Neuron (in vitro differentiated cells): ENCODE data around the gene FRY.

ENCODE experiments used
- H2AFZ ChIP-seq: one replicate; pipeline ENCODE4 v1.6.1; 2013; ENCODE audit warnings: low read depth, mild to moderate bottlenecking, inconsistent platforms, low read length, moderate library complexity
- H3K27me3 ChIP-seq: one replicate; pipeline ENCODE4 v1.6.1; 2013; ENCODE audit warnings: low read length; ENCODE audit not compliant: insufficient read depth
- H3K36me3 ChIP-seq: one replicate; pipeline ENCODE4 v1.6.1; 2013; ENCODE audit warnings: low read length; ENCODE audit not compliant: insufficient read depth
- H3K4me1 ChIP-seq: one replicate; pipeline ENCODE4 v1.6.1; 2013; ENCODE audit warnings: low read length; ENCODE audit not compliant: insufficient read depth
- H3K4me3 ChIP-seq: 2 replicates; pipeline ENCODE4 v1.5.1; 2013; ENCODE audit warnings: mild to moderate bottlenecking, low read length, moderate library complexity
- H3K9me3 ChIP-seq: one replicate; pipeline ENCODE4 v1.6.1; 2013; ENCODE audit warnings: low read length

The FRY gene

DNA sequence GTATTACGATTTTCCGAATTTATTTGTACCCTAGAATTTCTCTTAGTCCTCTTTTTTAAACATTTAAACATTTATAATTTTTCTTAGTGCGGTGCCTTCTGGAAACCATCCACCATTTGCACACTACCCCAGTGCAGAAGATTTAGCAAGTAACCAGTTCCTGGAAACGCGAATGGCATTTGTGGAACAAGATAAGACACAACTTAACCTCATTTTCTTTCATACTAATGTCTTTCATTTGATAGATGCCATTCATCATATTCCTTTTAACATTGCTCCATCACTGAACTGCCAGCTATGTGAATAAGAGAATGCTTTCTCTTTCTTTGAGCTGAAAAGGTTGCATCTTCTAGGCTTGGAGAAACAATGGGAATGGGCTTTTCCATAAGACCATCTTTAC, 6.8 kb downstream of the FRY start:
- H3K9me3 ChIP-seq = no peaks in the 10 kb centered on the region

DNA sequence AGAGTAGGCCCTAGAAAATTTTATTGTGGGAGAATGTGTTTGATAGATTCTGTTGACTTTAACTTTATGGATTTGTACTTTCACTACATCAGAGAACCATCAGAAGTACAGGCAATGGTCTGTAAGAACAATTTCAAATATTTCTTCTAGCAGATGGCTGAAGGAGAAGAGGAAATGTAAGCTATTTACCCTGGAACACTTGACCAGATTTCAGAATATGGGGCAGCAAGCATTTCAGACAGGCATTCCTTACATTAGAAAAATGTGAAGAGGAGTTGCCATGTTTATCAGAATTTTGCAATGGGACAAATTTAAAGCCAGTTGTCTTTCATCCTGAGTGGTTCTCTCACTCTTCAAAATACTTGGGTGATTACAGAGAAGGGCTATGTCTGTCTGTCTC, 7.5 kb downstream of the FRY start:
- no peaks in the 10 kb centered on the region for H3K9me3 ChIP-seq

More for the DNA sequence above, 6.8 kb downstream of the FRY start:
- Histone ChIP-seq H3K27me3 (no peaks in the 10 kb centered on the region), H3K4me1 (no peaks in the 10 kb centered on the region), H3K4me3 (no peak overlapping the region), H2AFZ (no peak overlapping the region), H3K36me3 (no peaks in the 10 kb centered on the region)

DNA sequence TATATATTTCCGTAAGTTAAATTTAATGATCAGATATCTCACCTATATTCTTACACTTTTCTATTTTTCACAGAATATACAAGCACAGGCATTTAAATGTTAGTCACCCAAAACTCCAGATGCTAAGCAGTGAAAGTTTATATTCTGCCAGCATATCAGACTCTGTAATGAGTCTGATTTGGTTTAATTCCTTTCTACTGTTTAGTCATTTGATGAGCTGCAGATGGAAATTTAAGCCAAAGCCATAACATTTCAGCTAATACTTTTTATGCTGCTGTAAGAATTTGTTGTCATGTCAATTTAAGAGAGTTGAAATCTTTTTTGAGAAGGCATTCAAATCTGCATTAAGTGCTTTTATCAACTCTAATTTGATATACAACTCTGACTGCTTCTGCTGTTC, 8.0 kb downstream of the FRY start:
- Histone ChIP-seq H3K9me3 (no peaks in the 10 kb centered on the region), H3K36me3 (no peaks in the 10 kb centered on the region), H3K4me1 (no peaks in the 10 kb centered on the region), H3K4me3 (no peak overlapping the region), H2AFZ (no peak overlapping the region), H3K27me3 (no peaks in the 10 kb centered on the region)

More for the DNA sequence above, 7.5 kb downstream of the FRY start:
- no peaks in the 10 kb centered on the region for H3K27me3 ChIP-seq
- H3K36me3 ChIP-seq = no peaks in the 10 kb centered on the region
- H2AFZ ChIP-seq = no peak overlapping the region
- H3K4me1 ChIP-seq = no peaks in the 10 kb centered on the region
- no peak overlapping the region for H3K4me3 ChIP-seq

DNA sequence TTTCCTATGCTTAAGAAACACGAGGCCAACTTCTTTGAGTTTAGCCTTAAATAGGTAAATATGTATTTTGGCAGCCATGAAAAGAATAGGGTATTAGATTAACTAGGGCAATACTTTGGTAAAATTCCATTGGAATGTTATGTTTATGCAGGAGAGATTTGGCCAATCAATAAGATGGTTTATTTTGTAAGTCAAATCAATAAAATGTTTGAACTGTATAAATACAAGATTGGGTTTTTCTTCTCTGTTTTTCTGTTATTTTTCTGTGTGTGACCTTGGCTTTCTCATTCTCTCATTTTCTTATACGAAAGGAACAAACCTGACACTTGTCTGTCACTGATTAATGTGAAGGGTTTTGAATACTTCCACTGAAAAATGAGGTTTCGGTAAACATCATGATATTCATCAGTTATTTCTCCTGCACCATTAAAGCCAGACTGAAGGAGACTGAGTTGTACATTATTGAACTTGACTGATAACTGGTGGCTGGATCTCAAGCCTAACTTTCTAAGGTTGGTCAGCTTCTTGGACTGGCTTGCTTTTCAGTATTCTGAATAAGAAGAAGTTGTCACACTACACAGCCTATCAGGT, 8.6 kb downstream of the FRY start:
- Histone ChIP-seq H3K27me3 (no peaks in the 10 kb centered on the region), H3K4me3 (no peak overlapping the region), H3K9me3 (no peaks in the 10 kb centered on the region), H3K4me1 (no peaks in the 10 kb centered on the region), H3K36me3 (no peaks in the 10 kb centered on the region), H2AFZ (no peak overlapping the region)

DNA sequence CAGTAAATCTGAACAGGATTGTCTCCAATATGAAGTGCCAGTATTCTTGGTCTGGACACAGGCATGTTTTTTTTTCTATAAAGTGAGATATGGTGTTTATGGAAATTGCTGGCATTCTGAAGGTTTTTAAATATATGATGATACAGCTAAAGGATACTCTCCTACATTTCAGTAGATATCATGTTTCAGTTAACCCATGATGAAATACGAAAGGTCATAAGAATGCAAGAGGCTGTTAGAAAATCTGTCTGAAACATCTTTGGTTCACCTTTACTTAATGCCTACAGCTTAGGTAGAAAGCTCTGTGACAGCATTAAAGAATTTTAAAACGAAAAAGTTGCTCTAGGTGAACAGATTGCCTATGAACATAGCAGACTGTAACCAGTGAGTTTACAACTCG, 9.1 kb downstream of the FRY start:
- H3K4me3 ChIP-seq = no peak overlapping the region
- no peaks in the 10 kb centered on the region for H3K36me3 ChIP-seq
- no peaks in the 10 kb centered on the region for H3K9me3 ChIP-seq
- H3K4me1 ChIP-seq = no peaks in the 10 kb centered on the region
- H3K27me3 ChIP-seq = no peaks in the 10 kb centered on the region
- H2AFZ ChIP-seq = no peak overlapping the region

DNA sequence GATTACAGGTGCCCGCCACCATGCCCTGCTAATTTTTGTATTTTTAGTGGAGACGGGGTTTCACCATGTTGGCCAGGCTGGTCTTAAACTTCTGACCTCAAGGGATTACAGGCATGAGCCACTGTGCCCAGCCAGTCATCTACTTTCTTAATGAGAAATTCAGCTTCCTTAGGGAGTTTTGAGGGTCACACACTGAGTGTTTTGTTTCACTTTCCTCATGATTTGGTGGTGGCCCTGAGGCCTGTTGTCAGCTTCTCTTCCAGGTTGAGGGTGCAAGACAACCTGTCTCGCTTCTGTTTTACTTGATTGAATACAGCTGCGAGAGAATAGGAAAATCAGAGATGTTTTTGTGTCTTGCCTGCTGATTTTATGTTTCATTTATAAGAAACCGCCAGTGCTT, 9.9 kb downstream of the FRY start:
- H3K4me3 ChIP-seq = no peak overlapping the region
- H2AFZ ChIP-seq = no peak overlapping the region

DNA sequence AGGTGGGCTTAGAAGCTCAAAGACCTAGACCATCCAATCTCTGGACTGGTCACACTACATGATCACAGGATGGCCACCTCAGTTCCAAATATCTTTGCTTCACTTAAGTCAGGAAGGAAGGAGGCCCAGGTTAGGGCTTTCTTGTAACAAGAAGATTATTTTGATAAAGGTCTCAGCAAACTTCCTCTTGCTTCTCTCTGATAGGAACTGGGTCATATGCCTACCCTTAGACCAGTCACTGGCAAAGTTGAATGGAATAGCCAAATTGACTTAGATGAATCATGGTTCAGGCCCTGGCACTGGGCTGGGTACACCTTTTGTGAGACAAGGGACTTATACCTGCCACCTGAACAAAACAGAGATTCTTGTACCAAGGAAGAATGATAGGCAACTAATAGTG, 11.0 kb downstream of the FRY start:
- H3K4me3 ChIP-seq = no peak overlapping the region
- H2AFZ ChIP-seq = no peak overlapping the region
- H3K27me3 ChIP-seq = no peaks in the 10 kb centered on the region
- peaks cover 11% of the 10 kb centered on the region for H3K4me1 ChIP-seq
- no peaks in the 10 kb centered on the region for H3K9me3 ChIP-seq
- no peaks in the 10 kb centered on the region for H3K36me3 ChIP-seq

More for the DNA sequence above, 9.9 kb downstream of the FRY start:
- Histone ChIP-seq H3K4me1 (peaks cover 7% of the 10 kb centered on the region), H3K36me3 (no peaks in the 10 kb centered on the region), H3K9me3 (no peaks in the 10 kb centered on the region), H3K27me3 (no peaks in the 10 kb centered on the region)

DNA sequence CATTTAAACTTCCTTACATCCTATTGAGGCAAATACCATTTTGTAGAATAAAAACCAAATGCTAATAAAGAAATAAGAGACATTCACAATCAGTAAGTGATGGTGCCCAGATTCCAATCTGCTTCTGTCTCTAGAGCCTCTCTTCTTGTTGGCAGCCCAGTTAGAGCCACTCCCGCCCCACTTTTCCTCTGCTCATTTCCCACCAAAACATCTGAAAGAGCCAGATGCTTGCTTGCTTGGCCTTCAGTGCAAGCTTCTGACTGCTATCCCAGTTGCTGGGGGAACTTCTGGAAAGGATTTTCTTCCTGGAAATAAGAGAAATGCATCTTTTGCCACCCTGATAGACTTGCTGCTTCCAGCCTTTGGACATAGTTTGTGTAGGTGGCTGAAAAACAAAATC, 12.9 kb downstream of the FRY start:
- H2AFZ ChIP-seq = no peak overlapping the region
- H3K4me3 ChIP-seq = no peak overlapping the region
- no peaks in the 10 kb centered on the region for H3K9me3 ChIP-seq
- no peaks in the 10 kb centered on the region for H3K36me3 ChIP-seq
- no peaks in the 10 kb centered on the region for H3K27me3 ChIP-seq
- H3K4me1 ChIP-seq = peaks cover 11% of the 10 kb centered on the region

DNA sequence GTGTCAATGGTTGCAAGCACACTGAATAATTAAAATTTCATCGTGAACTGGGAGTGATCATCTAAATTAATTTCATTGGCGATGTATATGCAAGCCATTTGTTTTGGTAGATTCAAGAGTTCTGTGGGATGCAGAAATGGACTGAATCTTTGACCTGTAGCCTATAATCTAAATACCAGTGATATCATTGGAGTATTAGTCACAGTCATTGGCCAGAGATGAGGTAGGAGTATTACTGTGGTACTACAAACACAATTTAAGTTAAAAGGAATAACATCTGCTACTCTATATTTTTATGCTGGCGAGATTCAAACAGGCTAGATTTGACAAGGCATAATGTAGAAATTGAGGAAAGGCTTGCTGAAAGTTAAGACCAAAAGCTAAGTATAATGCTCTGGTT, 14.0 kb downstream of the FRY start:
- H3K4me3 ChIP-seq = no peak overlapping the region

DNA sequence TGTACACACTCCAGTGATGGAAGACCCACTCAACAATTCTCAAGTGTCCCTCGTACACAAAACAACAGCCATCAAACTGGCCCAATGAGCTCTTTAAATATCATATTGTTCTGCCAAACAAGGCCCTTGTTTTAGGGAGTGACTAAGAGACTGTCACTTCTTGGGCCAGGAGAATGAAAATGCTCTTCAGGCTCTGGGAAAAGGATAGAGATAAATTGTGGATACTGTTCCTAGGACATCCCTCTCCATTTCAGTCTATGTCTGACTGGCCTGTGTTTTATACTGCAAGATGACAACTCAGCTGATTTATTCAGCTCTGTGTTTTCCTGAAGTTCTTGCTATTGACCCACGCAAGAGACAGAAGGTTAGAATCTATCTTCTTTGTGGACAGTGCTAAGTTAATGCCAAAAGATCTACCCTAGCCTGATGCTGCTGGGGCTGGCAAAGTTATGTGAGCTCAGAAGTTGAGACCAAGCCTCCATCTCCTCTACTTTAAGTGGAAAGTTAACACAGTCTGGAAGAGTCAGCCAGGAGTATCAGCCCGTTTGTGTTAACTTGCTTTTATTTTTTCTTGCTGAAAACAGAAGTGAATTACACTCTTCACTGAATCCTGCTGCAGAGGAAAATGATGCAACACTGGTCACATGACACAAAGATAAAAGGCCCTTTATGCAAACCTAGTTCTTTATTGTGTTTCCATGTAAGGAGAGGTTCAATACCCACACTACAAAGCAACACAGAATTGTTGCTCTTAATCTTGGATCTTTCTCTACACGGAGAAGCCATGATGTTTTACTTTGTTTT, 14.6 kb downstream of the FRY start:
- Histone ChIP-seq H3K4me1 (peaks cover 11% of the 10 kb centered on the region), H3K36me3 (no peaks in the 10 kb centered on the region), H2AFZ (peak overlapping the region; percentile 7), H3K27me3 (no peaks in the 10 kb centered on the region), H3K9me3 (no peaks in the 10 kb centered on the region), H3K4me3 (no peak overlapping the region)

More for the DNA sequence above, 14.0 kb downstream of the FRY start:
- H2AFZ ChIP-seq = peak overlapping the region; percentile 7
- no peaks in the 10 kb centered on the region for H3K9me3 ChIP-seq
- H3K4me1 ChIP-seq = peaks cover 11% of the 10 kb centered on the region
- no peaks in the 10 kb centered on the region for H3K36me3 ChIP-seq
- no peaks in the 10 kb centered on the region for H3K27me3 ChIP-seq

DNA sequence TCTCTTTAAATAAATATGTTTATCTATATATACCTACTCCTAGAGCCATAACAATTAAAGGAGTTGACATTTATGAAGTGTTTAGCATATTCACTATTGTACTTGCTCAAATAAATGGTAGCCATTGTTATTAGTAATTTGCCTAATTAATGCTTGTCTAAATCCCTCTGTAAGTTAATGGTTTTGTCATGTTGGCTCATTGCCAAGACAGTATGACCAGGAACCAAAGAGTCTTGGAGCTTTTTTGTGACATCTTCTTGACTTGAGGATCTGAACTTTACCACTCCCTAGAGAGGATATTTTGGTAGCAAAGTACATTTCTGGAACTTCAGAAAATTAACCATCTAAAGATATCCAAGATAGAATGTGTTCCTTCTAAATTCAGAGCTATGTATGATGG, 15.5 kb downstream of the FRY start:
- Histone ChIP-seq H2AFZ (no peak overlapping the region), H3K4me1 (peaks cover 11% of the 10 kb centered on the region), H3K9me3 (no peaks in the 10 kb centered on the region), H3K36me3 (no peaks in the 10 kb centered on the region), H3K27me3 (no peaks in the 10 kb centered on the region), H3K4me3 (no peak overlapping the region)

DNA sequence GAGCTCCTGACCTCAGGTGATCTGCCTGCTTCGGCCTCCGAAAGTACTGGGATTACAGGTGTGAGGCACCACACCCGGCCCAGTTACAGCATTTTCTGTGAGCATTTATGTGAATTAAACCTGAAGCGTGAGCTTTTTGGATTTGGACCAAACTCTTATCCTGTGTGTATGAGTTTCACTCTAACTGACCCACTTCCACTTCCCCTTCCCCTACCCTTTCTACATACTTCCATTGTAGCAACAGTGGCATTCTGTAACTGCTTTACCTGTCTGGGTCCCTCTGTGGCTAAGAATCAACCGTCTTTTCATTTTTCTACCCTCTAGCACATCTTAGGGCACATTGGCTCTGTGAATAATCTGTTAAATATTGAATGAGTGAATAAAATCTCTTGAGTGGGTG, 16.2 kb downstream of the FRY start:
- Histone ChIP-seq H3K27me3 (no peaks in the 10 kb centered on the region), H3K4me1 (peaks cover 11% of the 10 kb centered on the region), H3K36me3 (no peaks in the 10 kb centered on the region), H3K9me3 (no peaks in the 10 kb centered on the region), H3K4me3 (no peak overlapping the region), H2AFZ (no peak overlapping the region)

DNA sequence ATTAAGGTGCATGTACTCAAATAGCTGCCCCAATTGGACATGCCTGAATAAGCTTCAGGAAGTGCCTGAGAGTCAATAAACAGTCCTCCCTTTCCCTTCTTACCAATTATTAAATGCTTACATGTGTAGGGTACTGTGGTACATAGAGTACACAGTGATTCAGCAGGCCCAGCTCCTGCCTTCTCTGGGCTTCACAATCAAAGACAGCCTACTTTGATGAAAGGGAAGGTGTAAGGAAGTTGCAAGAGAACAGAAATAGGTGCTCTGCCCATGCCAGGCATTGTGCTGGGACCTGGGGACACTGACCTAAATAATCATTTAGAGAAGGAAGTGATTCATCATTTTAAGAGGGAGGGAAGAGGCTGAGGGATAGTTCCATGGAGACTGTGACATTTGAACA, 17.2 kb downstream of the FRY start:
- H3K4me1 ChIP-seq = peaks cover 11% of the 10 kb centered on the region
- no peaks in the 10 kb centered on the region for H3K36me3 ChIP-seq
- H3K9me3 ChIP-seq = no peaks in the 10 kb centered on the region
- no peak overlapping the region for H3K4me3 ChIP-seq
- H2AFZ ChIP-seq = no peak overlapping the region
- no peaks in the 10 kb centered on the region for H3K27me3 ChIP-seq

DNA sequence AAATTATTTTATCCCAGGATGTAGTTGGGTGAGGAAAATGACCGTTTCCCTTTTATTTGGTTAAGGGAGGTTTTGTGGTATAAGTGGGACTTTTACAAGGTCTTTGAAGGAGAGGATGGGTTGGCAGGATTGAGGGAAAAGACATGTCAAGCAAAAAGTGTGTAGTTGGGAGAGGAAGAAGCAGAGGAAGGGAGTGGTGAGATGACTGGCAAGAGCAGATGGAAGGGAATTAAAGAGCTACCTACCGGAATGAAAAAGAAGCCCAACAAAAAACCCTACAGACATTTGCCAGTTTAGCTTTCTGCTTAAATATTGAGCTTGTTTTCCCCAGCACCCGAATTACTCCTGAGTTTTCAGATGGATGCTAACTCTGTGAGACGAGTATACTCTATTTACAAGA, 19.6 kb downstream of the FRY start:
- H3K9me3 ChIP-seq = no peaks in the 10 kb centered on the region
- no peak overlapping the region for H2AFZ ChIP-seq
- H3K27me3 ChIP-seq = no peaks in the 10 kb centered on the region
- H3K36me3 ChIP-seq = no peaks in the 10 kb centered on the region
- H3K4me1 ChIP-seq = peaks cover 7% of the 10 kb centered on the region
- H3K4me3 ChIP-seq = no peak overlapping the region
